Upper lobe of left lung (tissue), 6 donors: Measurements from ENCODE around the gene MT1G. TPM values are rescaled to one million over a fixed set of nuclear protein-coding genes. Genes with fewer than 3 reads are reported as not detected.

Experiments
- ATAC-seq, 2 donors: fragments of 200-7000 bp; cut with Tn5 transposase; one replicate each; pipeline ENCODE4 v1.9.1; 2022; ENCODE audit warnings: mild to moderate bottlenecking in 2 of 2, moderate library complexity in 2 of 2; ENCODE audit not compliant: low FRiP score in 2 of 2
- DNase-seq, 2 donors: peaks; one replicate each; pipeline ENCODE4 v3.0.0-alpha.2; 2019 to 2020
- H3K27ac ChIP-seq, 4 donors: fragments of 200-600 bp; sonication (generic); one replicate each; pipeline ENCODE4 v1.5.1; 2016 to 2019
- H3K27me3 ChIP-seq, 4 donors: fragments of 200-600 bp; sonication (generic); one replicate each; pipeline ENCODE4 v1.5.1; 2017 to 2019
- H3K36me3 ChIP-seq, 4 donors: fragments of 200-600 bp; sonication (generic); one replicate each; pipeline ENCODE4 v1.5.1; 2016 to 2019
- H3K4me1 ChIP-seq, 4 donors: fragments of 200-600 bp; sonication (generic); one replicate each; pipeline ENCODE4 v1.5.1; 2018 to 2019
- H3K4me3 ChIP-seq, 4 donors: fragments of 200-600 bp; sonication (generic); one replicate each; pipeline ENCODE4 v1.5.1; 2017 to 2019; ENCODE audit warnings: mild to moderate bottlenecking in 2 of 4, moderate library complexity in 1 of 4
- H3K9me3 ChIP-seq, 4 donors: fragments of 200-600 bp; sonication (generic); one replicate each; pipeline ENCODE4 v1.5.1; 2018 to 2019
- EP300 ChIP-seq, 4 donors: sonication (generic); formaldehyde crosslinking; IDR thresholded peaks; one replicate each; pipeline ENCODE4 v1.5.1; 2017; ENCODE audit warnings: antibody characterized with exemption in 4 of 4, control low read depth in 2 of 4
- POLR2A ChIP-seq, 4 donors: fragments of 450-650 bp; IDR thresholded peaks; one replicate each; pipeline ENCODE4 v1.5.1; 2016 to 2017; ENCODE audit warnings: antibody characterized with exemption in 4 of 4, mild to moderate bottlenecking in 2 of 4
- POLR2AphosphoS5 ChIP-seq, 2 donors: sonication (generic); formaldehyde crosslinking; IDR thresholded peaks; one replicate each; pipeline ENCODE4 v1.5.1; 2017; ENCODE audit warnings: antibody characterized with exemption in 2 of 2
- WGBS, 2 donors: methylation state at CpG; one replicate each; pipeline ENCODE4 v1.1.5; 2017 to 2018; 5-methylcytosine and 5-hydroxymethylcytosine counted together
- total RNA-seq, 6 donors: library from RNA; depleted of rRNA in 4 of 6; stranded (reverse); fragments of >200 nt in 4 of 6; gene quantifications; one replicate each; pipeline versions ENCODE4 v1.1.0 to v1.2.1, GENCODE V29; 2016 to 2021
- TF ChIP-seq, protein P1 (sequence below), 6 experiments: fragments of 450-650 bp in 4 of 6; fragments of 200-600 bp in 2 of 6; sonication (generic) in 2 of 6; IDR thresholded peaks; one replicate each; pipeline ENCODE4 v1.5.1; 2016 to 2019; ENCODE audit warnings: antibody characterized with exemption in 6 of 6
- donor health status: DM: no; HTN: no; CAD: no; lungs with moderate emphysema.
- donor health status: DM: no; HTN: yes; CAD: no; lungs with severe emphysema.

MT1G gene
- total RNA-seq, 6 donors from 2014 or later, result 4.5 to 93.0 (median 14.0) TPM; not detected in 1

DNA sequence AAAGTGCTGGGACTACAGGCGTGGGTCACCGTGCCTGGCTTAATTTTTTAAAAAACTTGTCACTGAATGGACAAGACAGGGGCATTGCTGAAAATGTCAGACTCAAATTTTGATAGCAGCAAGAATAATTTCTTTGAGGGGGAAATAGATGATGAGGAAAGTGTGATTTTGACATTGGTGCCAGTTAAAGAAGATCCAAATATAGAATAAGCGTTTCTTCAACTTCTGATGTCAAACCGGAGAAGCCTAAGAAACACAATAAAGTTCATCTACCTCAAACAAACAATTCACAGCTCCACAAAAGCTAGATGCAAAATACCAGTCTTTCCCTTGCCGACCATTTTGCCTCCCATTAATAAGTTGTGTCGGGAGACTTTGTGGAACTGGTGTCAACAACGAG lies 18.9 kb upstream of the MT1G start:
- peaks cover 5 to 19% (median 15%) of the 10 kb centered on the region in 4 donors for H3K4me1 ChIP-seq
- no peak overlapping the region for H3K27ac ChIP-seq
- H3K4me3 ChIP-seq, result no peak overlapping the region
- H3K9me3 ChIP-seq, result no peaks in the 10 kb centered on the region
- TF ChIP-seq POLR2A (IDR thresholded peaks at IDR 0.05) (no peak), EP300 (IDR thresholded peaks at IDR 0.05) (no peak), POLR2AphosphoS5 (IDR thresholded peaks at IDR 0.05) (no peak)
- TF ChIP-seq, protein P1, sequence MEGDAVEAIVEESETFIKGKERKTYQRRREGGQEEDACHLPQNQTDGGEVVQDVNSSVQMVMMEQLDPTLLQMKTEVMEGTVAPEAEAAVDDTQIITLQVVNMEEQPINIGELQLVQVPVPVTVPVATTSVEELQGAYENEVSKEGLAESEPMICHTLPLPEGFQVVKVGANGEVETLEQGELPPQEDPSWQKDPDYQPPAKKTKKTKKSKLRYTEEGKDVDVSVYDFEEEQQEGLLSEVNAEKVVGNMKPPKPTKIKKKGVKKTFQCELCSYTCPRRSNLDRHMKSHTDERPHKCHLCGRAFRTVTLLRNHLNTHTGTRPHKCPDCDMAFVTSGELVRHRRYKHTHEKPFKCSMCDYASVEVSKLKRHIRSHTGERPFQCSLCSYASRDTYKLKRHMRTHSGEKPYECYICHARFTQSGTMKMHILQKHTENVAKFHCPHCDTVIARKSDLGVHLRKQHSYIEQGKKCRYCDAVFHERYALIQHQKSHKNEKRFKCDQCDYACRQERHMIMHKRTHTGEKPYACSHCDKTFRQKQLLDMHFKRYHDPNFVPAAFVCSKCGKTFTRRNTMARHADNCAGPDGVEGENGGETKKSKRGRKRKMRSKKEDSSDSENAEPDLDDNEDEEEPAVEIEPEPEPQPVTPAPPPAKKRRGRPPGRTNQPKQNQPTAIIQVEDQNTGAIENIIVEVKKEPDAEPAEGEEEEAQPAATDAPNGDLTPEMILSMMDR (IDR thresholded peaks at IDR 0.05), result no peak
- ATAC-seq, result no peak
- no peak for DNase-seq
- 96 to 99% methylated on average over 7 of the region's 7 CpGs for WGBS, 2 donors
- no peaks in the 10 kb centered on the region for H3K36me3 ChIP-seq
- H3K27me3 ChIP-seq, result no peaks in the 10 kb centered on the region

DNA sequence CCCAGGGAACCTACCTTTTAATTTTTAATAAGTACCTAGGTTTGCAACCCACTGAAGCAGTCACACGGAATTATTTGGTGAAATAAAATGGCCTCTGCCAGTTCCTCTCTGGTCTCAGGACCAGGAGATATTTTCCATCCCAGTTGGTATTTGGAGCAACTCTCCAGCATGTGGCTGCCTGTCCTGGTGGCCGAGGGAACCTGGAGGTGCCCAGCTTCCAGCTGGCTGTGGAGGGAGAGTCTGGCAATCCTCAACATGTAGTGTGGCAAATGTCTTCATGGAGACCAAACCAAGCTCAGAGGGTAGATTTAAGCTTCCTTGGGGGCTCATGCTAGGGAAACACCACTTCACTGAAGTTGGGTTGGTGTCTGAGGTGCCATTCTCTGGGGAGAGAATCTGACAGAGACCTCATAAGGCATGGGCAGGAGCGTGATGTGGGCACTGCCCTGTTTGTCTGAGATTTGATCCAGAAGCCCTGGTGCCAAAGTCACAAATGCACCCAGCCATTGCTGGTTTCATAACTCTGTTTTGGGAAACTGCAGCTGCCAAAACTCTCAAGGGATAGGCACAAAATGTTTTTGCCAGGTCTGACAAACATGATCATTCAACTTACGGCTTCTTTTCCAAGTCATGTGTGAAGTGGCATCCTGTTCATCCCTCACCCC lies 17.2 kb upstream of the MT1G start:
- H3K4me3 ChIP-seq, result peak overlapping the region in 1 of 4 donors; percentile 66
- peaks cover 13 to 25% (median 21%) of the 10 kb centered on the region in 4 donors for H3K4me1 ChIP-seq
- no peaks in the 10 kb centered on the region for H3K9me3 ChIP-seq
- no peaks in the 10 kb centered on the region for H3K27me3 ChIP-seq
- ATAC-seq, result no peak
- 89 to 91% methylated on average over 4 of the region's 4 CpGs for WGBS, 2 donors
- H3K36me3 ChIP-seq, result no peaks in the 10 kb centered on the region
- H3K27ac ChIP-seq, result peak overlapping the region in 2 of 4 donors; percentile 4 to 89
- TF ChIP-seq POLR2A (IDR thresholded peaks at IDR 0.05) (no peak), EP300 (IDR thresholded peaks at IDR 0.05) (no peak), POLR2AphosphoS5 (IDR thresholded peaks at IDR 0.05) (peak; percentile 7 to 11)
- TF ChIP-seq, protein P1 (IDR thresholded peaks at IDR 0.05), result no peak
- no peak for DNase-seq

DNA sequence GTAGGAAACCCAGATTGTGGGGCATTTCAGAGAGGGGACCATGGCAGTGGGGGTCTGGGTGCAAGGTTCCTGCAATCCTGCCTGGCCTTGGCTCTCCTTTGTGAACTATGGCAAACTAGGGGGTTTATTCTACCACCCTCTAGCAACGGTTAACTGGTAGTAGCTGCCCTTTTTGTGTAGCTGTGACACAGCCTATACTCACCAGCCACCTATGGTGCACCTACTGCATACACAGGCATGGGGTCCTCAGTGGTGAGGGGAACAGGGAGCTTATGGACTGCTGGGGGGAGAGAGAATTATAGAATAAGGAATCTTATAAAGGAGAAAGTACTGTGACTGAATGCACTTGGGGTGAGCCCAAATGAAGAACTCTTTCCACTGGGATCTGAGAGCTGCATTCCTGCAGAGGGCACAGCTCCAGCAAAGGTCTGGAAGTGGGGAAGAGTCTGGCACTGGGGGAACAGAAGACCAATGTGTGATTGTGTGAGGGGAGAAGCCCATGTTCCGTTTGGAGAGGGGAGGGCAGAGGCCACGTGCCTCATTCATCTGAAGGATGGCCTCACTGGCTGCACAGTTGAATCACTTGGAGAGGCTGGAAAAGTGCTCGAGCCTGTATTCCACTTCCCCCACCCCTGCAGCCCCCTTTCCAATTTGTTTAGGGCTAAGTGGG lies 16.5 kb upstream of the MT1G start:
- H3K4me1 ChIP-seq, result peaks cover 13 to 25% (median 21%) of the 10 kb centered on the region in 4 donors
- peak overlapping the region in 3 of 4 donors; percentile 4 to 89 (median 37) for H3K27ac ChIP-seq
- no peaks in the 10 kb centered on the region for H3K27me3 ChIP-seq
- H3K4me3 ChIP-seq, result peak overlapping the region in 3 of 4 donors; percentile 7 to 66 (median 42)
- no peak for ATAC-seq
- no peaks in the 10 kb centered on the region for H3K9me3 ChIP-seq
- WGBS, 2 donors, result 63 to 70% methylated on average over 3 to 4 of the region's 4 CpGs
- no peak for DNase-seq
- H3K36me3 ChIP-seq, result no peaks in the 10 kb centered on the region
- TF ChIP-seq, protein P1 (IDR thresholded peaks at IDR 0.05), result no peak
- TF ChIP-seq POLR2AphosphoS5 (IDR thresholded peaks at IDR 0.05), result peak in 1 of 2 donors; percentile 30

DNA sequence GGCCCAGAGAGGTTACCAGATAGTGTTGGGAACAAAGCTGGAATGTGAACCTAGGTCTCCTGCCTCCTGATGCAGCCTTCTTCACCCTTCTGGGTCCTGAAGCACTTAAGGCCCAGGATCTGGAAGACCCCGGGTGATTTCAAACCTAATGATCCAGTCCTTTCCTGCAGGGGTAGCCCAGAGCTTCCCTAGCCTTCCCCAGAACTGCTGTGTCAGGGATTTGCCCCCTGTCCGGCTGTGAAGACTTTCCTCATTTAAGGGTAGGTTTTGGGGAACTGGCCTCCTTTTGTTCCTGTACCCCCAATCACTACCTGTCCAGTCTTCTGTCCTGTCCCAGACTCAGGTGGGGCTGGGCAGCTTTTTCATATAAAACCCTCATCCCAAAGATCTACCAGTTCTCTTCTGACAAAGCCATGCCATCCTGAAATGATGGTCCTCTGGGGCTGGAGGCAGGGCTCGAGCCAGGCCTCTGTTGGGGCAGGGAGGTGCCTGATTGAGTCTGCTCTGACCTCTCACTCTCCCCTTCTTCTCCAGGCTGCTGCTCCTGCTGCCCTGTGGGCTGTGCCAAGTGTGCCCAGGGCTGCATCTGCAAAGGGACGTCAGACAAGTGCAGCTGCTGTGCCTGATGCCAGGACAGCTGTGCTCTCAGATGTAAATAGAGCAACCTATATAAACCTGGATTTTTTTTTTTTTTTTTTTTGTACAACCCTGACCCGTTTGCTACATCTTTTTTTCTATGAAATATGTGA lies 15.7 kb upstream of the MT1G start:
- ATAC-seq (no peak), DNase-seq (no peak)
- Histone ChIP-seq H3K9me3 (no peaks in the 10 kb centered on the region), H3K4me3 (peak overlapping the region; percentile 40 to 66 (median 52)), H3K4me1 (peaks cover 13 to 25% (median 21%) of the 10 kb centered on the region in 4 donors), H3K27me3 (no peaks in the 10 kb centered on the region), H3K36me3 (no peaks in the 10 kb centered on the region), H3K27ac (peak overlapping the region in 3 of 4 donors; percentile 37 to 89 (median 84))
- TF ChIP-seq, protein P1 (IDR thresholded peaks at IDR 0.05), result no peak
- TF ChIP-seq EP300 (IDR thresholded peaks at IDR 0.05) (no peak), POLR2A (IDR thresholded peaks at IDR 0.05) (no peak), POLR2AphosphoS5 (IDR thresholded peaks at IDR 0.05) (no peak)
- 84 to 85% methylated on average over 5 of the region's 5 CpGs for WGBS, 2 donors
